Suppressor macrophage (primary cell): Measurements from ENCODE around the gene HOXD12.

Experiments
- DNase-seq, 4 experiments: peaks; one replicate each; pipeline ENCODE4 v3.0.0-alpha.2; 2020 to 2022

HOXD12 gene

DNA sequence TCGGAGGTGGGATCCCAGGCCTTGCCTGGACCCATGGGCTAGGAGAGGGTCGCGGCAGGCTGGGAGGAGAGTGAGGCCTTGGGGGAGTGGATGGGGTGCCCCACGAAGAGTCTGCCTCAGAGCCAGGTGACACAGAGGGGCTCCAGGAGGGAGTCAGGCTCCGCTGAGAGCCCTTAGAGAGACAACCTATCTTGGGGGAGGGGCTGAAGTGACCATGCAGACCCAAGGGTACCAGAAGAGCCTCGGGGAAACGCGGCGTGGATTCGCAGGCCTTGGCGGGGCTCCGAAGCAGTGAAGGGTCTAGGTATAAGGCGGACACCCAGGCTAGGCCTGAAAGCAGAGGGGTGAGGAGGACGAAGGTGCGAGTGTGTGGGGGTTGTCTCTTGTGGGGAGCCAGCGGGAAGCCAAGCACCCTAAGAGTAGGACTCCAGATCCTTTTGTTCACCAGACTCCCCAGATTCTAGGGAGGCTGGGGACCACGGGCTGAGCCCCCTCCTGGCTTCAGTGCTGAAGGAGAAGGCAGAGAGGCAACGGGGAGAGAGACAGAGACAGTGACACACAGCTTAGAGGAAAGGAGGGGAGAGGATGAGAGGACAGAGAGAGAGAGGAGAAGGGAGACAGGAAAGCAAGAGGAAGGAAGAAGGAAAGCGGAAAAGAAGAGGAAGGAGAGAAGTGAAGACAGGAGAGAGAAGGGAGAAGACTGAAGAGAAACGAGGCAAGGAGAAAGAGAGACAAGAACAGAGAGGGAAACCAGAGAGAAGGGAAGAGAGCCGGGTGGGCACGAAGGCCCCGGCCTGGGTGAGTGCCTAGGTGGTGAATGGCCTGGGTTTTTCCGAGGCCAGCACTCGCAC, 6.4 kb downstream of the HOXD12 start:
- no peak for DNase-seq

DNA sequence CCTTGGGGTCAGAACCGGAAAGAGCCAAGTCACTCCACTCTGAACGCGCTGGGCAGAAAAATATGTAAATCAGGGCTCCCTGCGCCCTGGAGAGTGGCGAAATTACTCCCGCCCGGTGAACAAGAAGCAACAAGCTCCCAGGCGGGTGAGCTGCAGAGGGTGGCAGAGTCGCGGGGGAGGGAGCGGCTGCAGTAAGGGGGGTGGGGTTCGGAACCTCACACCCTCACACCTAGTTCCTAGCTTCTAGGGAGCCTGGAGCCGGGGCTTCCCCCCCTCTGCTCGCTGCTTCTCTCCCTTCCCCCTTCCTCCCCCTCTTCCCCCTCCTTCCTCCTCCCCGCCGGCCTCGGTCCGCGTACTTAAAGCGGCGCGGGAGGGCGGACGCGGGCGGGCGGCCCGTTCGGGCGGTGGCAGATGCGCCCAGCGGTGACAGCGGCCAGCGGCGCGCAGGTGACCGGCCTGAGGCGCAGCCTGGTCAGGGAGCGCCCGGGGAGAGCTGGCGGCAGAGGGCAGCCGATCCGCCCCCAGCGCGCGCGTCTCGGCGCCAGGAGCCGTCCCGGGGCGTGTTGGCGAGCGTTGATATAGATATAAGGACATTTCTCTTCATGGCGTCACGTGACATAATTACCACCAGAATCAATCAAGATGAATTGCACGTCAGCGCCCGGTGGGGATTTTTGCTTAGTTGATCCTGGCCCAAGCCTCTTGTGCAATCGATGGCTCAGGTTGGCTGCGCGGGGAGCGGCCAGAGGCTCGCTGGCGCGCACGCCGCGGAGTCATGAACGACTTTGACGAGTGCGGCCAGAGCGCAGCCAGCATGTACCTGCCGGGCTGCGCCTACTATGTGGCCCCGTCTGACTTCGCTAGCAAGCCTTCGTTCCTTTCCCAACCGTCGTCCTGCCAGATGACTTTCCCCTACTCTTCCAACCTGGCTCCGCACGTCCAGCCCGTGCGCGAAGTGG, 7.3 kb downstream of the HOXD12 start, which contains the start of gene HOXD11:
Gene HOXD11, plus strand, starts transcription at position 700 of the 959 bp plus-strand sequence. Its CDS starts 76 bp downstream, at position 776.
- DNase-seq, result peak in 1 of 4 experiments; percentile 22

GRCh38 chr2:176107731-176108181, 8.2 kb downstream of the HOXD12 start:
- peak in 1 of 4 experiments; percentile 36 for DNase-seq

GRCh38 chr2:176109192-176109901, 9.8 kb downstream of the HOXD12 start:
- DNase-seq, result no peak

- no peak for DNase-seq
Measured at GRCh38 chr2:176109946-176110345, 10.4 kb downstream of the HOXD12 start.

GRCh38 chr2:176110415-176111308, 11.1 kb downstream of the HOXD12 start:
- no peak for DNase-seq

GRCh38 chr2:176111309-176111663, 11.7 kb downstream of the HOXD12 start:
- peak; percentile 35 to 54 (median 42) for DNase-seq

DNA sequence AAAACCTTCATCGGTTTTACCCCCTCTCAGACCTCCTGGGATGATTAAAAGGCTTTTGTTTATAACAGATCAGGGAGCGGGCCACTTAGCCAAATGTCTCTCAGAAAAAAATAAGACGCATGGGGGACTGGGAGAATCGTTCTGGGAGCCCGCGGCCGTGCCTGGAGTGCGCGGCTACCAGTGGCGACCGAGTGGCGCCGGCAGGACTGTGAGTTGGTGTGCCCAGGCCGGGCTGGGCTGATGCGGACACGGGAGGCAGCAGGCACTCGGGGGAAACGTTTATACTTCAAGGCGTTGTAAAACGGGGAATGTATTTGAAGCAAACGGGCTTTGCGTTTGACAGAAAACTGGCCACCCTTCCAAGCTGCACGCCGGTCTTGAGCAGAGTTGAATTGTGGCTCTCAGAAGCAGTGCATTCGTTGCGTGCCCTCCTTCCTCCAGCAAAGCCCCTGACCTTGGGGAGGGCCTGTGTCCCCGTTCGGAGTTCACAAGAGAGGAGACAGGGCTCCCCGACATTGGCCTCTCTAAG, 12.3 kb downstream of the HOXD12 start:
- DNase-seq, result no peak

DNA sequence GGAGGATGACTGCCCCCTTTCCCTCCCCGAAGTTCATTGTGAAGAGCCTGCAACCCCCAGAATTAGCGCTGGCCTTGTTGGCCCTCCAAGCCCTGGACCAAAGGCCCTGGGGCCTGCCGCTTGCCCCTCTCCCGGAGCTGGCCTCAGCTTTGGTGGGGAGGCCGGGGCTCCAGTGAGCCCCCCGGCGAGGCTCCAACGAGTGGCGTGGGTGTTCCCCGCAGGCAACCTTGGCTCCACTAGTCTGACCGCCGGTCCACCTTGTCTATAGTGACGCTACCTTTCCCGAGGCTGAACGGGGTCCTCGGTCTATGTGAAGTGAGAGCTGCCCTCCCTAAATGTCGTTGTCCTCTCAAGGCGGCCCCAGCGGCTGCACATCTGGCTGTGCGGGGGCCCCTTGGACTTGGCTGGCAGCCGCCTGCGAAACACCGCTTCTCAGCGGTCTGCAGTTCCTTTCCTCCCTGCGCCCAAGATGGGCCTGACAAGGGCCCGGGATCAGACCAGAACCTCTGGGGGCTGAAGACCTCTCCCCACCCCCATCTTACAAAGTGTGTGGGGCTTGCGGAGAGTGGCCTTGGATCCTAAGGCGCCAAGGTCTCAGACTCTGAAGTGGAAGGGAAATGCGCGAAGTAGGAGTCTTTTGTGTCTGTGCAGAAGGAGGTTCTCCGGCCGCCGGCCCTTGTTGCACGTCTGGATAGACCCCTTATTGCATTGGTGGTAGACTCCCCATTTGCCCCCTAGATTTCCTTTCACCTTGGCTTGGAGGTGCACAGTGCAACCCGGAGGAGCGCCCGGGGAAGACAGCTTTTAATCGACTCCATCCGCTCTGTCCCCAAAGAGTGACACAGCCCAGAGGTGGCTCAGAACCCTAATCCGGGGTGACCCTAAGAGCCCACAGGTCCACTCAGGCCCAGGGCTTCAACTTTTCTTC, 13.0 kb downstream of the HOXD12 start:
- DNase-seq, result no peak

GRCh38 chr2:176114120-176114929, 14.7 kb downstream of the HOXD12 start:
- no peak for DNase-seq

- no peak for DNase-seq
Measured at GRCh38 chr2:176114930-176115625, 15.5 kb downstream of the HOXD12 start.

- no peak for DNase-seq
Measured at GRCh38 chr2:176115883-176116813, 16.6 kb downstream of the HOXD12 start, which contains the start of gene HOXD10. TSS of gene HOXD10 (plus strand) at chr2:176116778. CDS start at chr2:176116834, 56 bp downstream.

- no peak for DNase-seq
Measured at GRCh38 chr2:176117162-176117822, 17.7 kb downstream of the HOXD12 start.

GRCh38 chr2:176117823-176118371, 18.3 kb downstream of the HOXD12 start:
- DNase-seq, result no peak

- DNase-seq, result peak in 3 of 4 experiments; percentile 42 to 58 (median 57)
Measured at GRCh38 chr2:176118601-176119339, 19.2 kb downstream of the HOXD12 start.
